Hematopoietic multipotent progenitor cell treated with erythropoietin and hydrocortisone succinate and interleukin-3 and kit ligand, for 4 days (in vitro differentiated cells): ENCODE measurements around the gene WSCD1.

Experiments used
- DNase-seq: peaks from one replicate; pipeline ENCODE4 v3.0.0-alpha.2; 2015

Gene WSCD1

GRCh38 chr17:6061290-6061689 is 8.9 kb upstream of the WSCD1 start:
- DNase-seq = no peak

- no peak for DNase-seq
Observed at GRCh38 chr17:6064868-6065267, 5.3 kb upstream of the WSCD1 start.

GRCh38 chr17:6065351-6065750 is 4.8 kb upstream of the WSCD1 start:
- no peak for DNase-seq

DNA sequence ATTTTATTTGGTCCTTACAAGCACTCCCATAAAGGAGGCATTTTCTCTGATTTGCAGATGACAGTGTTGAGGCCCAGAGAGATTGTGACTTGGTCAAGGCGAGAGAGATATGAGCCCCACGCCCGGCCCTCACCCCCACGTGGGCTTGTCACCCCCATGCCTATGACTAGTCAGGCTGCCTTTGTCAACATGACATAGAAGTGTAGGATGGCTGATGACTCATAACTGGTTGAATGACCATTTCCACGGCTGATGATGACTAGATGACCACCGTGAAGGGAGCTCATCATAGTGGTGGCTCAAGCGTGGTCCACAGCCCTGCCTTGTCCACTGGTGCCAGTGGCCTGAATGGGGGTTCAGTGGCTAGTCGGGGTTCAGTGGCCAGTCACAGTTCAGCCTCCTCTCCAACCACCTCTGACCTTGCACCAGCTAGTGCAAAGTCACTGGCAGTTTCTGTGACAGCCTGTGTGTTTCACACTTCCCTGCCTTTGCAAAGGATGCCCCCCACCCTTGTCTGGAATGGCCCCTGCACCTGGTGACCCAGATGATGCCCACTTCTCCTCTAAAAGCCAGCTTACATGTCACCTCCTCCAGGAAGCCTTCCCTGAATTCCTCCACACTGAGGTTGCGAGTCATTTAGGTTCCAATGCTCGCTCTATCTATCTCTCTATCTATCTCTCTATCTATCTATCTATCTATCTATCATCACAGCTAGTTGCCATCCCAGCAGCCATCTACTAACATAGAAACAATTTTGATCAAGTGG is 3.8 kb upstream of the WSCD1 start:
- DNase-seq = no peak

DNA sequence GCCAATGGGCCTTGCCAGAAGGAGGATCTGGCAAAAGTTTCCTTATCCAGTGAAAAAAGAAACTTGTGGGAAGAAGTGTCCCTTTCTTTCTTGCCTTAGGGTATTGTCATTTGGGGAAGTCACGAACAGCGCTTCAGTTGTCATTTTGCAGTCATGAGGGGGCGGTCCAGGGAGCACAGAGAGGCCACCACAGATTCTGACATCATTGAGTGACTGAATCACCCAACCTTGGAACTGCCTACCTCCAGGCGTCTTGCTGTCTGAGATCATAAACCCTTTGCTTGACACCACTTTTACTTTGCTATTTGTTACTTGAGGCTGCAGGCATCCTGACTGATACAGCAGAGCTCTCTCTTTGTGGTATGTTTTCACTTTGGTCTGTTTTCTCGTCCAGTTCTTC is 3.1 kb upstream of the WSCD1 start:
- DNase-seq = no peak

DNA sequence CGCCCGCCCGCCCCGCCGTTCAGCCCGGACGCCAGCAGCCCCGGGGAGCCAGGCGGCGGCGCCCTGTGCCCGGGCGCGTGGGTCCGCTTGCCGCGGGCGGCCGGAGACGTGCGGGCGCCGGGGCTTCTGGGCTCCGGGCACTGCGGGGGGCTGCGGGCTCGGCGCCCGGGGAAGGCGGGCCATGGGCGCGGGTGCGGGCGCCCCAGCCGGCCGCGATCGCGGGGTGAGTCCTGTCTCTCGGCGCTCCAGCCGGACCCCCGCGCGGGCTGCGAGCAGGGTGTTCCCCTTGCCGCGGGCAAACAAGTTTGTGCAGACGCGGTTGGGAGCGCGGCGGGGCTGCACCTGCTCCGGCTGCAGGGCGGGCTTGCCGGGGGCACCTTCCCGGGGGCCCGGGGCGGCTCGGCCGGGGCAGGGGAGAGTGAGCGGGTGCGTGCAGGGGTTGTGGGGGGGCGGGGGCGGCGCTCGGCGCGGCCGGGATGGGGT is 292 bp downstream of the WSCD1 start:
- DNase-seq = peak; percentile 11

- DNase-seq = peak; percentile 23
Observed at GRCh38 chr17:6070913-6071511, 833 bp downstream of the WSCD1 start.

DNA sequence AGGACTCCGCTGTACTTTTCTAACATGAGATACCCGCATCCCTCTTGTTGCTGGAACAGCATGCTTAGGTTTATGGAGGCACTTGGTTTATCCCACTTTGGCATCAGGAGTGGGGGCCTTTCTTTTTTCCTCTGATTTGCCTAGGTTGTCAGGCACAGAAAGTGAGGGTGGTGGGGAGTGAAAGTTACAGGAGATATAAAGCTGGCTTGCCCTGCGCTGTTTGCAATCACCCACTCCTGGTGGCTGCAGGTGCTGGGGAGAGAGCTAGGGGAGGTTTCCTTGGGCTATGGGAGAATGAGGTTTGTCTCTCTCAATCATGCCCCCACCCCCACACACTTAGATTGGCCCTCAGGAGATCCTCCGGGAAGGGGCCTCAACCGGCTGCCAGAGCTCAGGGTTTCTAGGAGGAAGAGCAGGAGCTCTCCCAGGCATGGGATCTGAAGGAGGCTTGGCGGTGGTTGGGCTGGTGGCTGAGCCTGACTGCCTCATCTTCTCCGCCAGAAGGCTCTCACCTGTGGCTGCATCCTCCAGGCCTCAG is 1.4 kb downstream of the WSCD1 start:
- no peak for DNase-seq

DNA sequence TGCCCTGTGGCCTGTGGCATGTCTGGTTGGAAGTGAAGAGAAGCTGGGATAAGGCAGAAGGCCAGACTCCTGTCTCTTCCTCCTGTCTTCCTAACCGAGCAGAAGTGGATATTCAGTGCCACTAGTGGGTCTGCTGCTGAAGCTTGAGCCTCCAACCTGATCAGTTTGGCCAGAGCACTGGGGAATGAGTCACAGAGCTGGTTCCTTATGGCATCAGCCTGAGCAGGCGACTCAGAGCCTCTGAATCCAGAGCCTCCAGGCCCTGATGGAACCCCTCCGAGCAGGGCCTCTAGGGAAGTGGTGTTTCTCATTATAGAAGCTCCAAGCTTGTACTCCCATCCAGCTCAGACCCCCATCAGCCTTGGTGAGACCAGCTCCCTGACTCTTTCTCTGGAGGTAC is 2.0 kb downstream of the WSCD1 start:
- no peak for DNase-seq

DNA sequence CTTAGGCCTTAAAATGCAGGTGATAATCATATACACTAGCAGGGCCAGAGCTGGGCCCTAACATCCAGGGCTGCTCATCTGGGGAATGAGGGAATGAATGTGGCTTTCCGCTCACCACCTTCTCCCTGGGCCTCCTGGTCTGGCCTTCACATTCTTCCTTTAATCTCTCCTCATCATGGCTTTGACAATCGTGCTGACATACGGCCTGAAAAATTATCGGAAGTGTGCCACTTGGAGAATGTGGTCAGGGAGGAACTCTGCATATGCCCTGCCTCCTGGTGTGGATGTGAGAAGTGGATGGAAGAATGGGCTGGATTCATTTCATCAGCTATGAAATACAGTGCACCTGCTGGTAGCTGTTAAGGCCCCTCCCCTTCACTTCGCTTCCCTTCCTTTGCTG is 2.4 kb downstream of the WSCD1 start:
- no peak for DNase-seq

DNA sequence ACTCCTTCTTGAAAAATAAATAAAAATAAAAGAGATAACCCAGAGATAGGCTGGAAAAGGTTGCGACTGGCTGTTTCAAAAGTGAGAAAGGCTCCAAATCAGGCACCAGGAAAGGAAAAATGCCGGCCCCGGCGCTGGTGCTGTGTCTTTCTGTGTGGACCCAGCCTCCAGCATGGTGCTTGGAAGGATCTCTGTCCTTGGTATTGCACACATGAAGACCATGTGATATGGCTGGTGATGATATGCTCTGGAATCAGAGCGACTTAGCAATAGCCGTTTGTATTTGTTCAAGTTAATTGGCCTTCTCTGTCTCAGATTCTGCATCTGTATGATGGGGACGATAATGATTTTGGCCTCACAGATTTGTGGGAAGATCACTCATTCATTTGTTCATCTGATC is 3.4 kb downstream of the WSCD1 start:
- DNase-seq = no peak

GRCh38 chr17:6075050-6075449 is 4.9 kb downstream of the WSCD1 start:
- DNase-seq = no peak

DNA sequence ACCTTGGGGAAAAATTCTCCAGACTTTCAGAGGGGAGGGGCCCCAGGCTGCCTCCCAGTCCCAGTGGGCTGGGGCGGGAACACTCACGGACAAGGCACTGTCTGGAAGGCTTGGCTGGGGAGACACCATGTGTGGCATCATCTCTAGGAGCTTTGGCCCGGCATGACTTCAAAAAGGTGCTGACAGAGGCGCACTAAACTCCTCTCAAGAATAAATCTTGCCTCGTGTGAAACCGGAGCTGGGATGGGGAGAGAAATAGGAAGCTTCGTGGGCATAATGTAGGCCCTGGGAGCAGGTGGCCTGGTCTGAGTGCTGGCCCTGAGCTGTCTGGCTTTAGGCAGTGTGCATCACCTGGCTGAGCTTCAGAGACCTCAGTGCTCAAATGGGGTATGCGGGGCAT is 5.7 kb downstream of the WSCD1 start:
- DNase-seq = no peak

- DNase-seq = no peak
Observed at GRCh38 chr17:6077752-6078151, 7.6 kb downstream of the WSCD1 start.

DNA sequence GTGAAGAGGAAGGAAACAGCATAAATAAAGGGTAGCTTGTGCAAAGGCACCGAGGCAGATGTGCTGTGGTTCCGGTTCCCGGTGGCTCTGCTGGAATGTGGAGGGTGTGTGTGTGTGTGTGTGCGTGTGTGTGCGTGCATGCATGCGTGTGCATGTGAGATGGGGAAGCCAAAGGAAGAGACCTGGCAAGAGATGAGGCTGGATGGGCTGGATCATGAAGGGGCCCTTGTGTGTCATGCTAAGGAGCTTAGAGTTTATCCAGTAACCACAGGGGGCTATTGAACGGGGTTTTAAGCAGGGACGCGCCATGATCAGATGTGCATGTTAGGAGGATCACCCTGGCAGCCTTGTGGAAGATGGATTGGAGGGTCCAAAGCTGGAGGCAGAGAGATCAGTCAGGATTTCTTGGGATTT is 8.3 kb downstream of the WSCD1 start:
- no peak for DNase-seq

DNA sequence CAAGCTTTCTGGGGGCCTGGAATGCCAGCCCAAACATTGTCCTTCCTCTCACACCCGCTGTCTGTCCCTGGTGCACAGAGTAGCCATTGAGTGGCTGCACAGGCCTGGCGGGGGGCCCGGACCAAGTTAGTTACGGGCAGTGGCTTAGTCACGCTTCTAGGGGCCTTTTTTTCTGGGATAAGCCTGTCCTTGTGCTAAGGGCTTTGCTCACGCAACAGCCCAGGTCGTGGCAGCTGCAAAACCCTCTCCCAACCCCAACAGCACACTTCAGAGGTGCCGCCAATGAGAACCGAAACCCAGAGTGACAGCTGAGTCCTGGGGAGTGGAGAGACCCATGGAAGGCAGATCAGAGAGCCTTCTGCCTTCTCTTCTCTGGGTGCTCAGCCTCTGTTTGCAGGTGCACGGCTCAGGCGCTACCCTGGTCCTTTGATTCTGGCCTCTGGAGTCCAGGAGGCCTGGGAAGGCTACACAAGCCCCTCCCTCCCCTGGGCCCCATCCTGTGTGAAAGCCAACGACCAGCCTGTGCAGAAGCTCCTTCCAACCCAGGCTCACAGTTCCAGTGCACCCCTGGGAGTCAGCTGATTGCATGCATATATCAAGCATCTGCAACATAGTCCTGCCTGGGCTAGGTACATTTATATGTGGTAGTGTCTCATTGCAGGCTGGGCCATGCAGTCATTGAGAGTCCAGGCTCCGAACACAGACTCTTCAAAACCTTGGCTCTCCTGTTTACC is 9.1 kb downstream of the WSCD1 start:
- no peak for DNase-seq

GRCh38 chr17:6079960-6080359 is 9.8 kb downstream of the WSCD1 start:
- no peak for DNase-seq

DNA sequence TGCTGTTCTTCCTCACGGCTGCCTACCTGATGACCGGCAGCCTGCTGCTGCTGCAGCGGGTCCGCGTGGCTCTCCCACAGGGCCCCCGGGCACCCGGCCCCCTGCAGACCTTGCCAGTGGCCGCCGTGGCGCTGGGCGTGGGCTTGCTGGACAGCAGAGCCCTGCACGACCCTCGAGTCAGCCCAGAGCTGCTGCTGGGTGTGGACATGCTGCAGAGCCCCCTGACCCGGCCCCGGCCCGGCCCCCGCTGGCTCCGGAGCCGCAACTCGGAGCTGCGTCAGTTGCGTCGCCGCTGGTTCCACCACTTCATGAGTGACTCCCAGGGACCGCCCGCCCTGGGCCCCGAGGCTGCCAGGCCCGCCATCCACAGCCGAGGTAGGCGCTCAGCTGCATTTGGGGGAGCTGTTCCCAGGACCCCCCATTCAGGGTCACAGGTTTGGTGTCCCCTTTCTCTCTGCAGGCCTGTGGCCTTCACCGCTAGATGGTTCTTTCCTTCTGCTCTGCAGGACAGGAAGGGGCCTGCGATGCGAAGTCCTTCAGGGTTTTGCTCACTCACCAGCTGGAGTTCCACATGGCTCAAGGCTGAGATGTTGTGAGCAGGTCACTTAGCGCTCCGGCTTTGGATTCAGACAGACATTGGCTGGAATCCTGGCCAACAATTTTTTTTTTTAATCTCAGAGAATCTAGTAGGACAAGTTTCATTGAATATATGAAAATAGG is 10.7 kb downstream of the WSCD1 start:
- DNase-seq = no peak

GRCh38 chr17:6082335-6082734 is 12.2 kb downstream of the WSCD1 start:
- no peak for DNase-seq

- DNase-seq = no peak
Observed at GRCh38 chr17:6084311-6085161, 14.4 kb downstream of the WSCD1 start.

DNA sequence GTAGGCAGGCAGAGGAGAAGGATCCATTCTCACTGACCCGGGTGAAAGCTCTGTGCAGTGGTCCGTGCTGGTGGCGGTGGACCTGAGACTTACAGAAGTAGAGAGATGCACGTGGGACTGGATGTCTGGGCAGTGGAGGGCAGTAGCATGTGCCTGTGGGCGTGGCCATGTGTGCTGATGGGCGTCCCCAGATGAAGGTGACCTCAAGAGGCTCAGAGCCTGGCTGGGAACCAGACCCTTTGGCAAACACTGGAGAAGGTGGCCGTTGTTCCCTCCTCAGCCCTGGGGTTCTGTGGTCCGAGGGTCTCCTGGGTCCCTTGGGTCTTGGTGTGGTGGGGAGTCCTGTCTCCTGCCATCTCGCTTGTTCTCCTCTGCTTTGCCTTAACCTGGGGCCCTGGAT is 15.6 kb downstream of the WSCD1 start:
- DNase-seq = no peak
